ENCODE data around the gene MRPL51. TPM values are rescaled to one million over a fixed set of nuclear protein-coding genes. Genes with fewer than 3 reads are reported as not detected.

The MRPL51 gene
- polyA plus RNA-seq, 1 experiment = 53.4 TPM

- Histone ChIP-seq H3K4me3 (ENCODE audit: low read depth, low read length) (no peak overlapping the region), H3K36me3 (ENCODE audit: control insufficient read depth, insufficient read depth, low read length) (peaks cover 40% of the 10 kb centered on the region), H3K27me3 (ENCODE audit: control insufficient read depth, insufficient read depth, low read length) (no peaks in the 10 kb centered on the region)
- no peak for TF ChIP-seq CTCF (IDR thresholded peaks at IDR 0.05; ENCODE audit: insufficient read depth, low read depth, low read length)
- CTCF ChIA-PET = interaction anchor here (1.5 to 1.7 kb wide), 2 partner anchors 40 to 128 kb away, joined by 4 to 6 read pairs; no protein-coding TSS in a partner anchor
- DNase-seq (ENCODE audit: low read depth) = no peak
- POLR2A ChIA-PET = no interaction called here
These were observed 29.8 kb downstream of the MRPL51 start for GRCh38 chr12:6463216-6463615.

GRCh38 chr12:6462234-6462995, 30.6 kb downstream of the MRPL51 start:
- no peak for TF ChIP-seq CTCF (IDR thresholded peaks at IDR 0.05; ENCODE audit: insufficient read depth, low read depth, low read length)
- POLR2A ChIA-PET = no interaction called here
- Histone ChIP-seq H3K36me3 (ENCODE audit: control insufficient read depth, insufficient read depth, low read length) (peaks cover 42% of the 10 kb centered on the region), H3K4me3 (ENCODE audit: low read depth, low read length) (no peak overlapping the region), H3K27me3 (ENCODE audit: control insufficient read depth, insufficient read depth, low read length) (no peaks in the 10 kb centered on the region)
- CTCF ChIA-PET = interaction anchor here (1.5 to 2.0 kb wide), 3 partner anchors 38 to 127 kb away, joined by 4 to 10 read pairs (median 6); no protein-coding TSS in a partner anchor
- DNase-seq (ENCODE audit: low read depth) = no peak

- POLR2A ChIA-PET = interaction anchor here (0.8 kb wide), 1 partner anchor 88 kb away, joined by 5 read pairs; no protein-coding TSS in a partner anchor
- peaks cover 44% of the 10 kb centered on the region for H3K36me3 ChIP-seq (ENCODE audit: control insufficient read depth, insufficient read depth, low read length)
These were observed 31.4 kb downstream of the MRPL51 start for GRCh38 chr12:6461401-6462233.

GRCh38 chr12:6460751-6461371, 32.2 kb downstream of the MRPL51 start:
- no peak for DNase-seq (ENCODE audit: low read depth)
- no peak overlapping the region for H3K4me3 ChIP-seq (ENCODE audit: low read depth, low read length)
- no peaks in the 10 kb centered on the region for H3K27me3 ChIP-seq (ENCODE audit: control insufficient read depth, insufficient read depth, low read length)
- CTCF ChIA-PET = interaction anchor here (1.3 to 2.0 kb wide), 2 partner anchors 8 to 37 kb away, joined by 3 to 10 read pairs; no protein-coding TSS in a partner anchor
- TF ChIP-seq CTCF (IDR thresholded peaks at IDR 0.05; ENCODE audit: insufficient read depth, low read depth, low read length) = no peak
- peaks cover 44% of the 10 kb centered on the region for H3K36me3 ChIP-seq (ENCODE audit: control insufficient read depth, insufficient read depth, low read length)
- POLR2A ChIA-PET = interaction anchor here (0.8 kb wide), 1 partner anchor 88 kb away, joined by 5 read pairs; no protein-coding TSS in a partner anchor

More at GRCh38 chr12:6461401-6462233, 31.4 kb downstream of the MRPL51 start:
- no peak for TF ChIP-seq CTCF (IDR thresholded peaks at IDR 0.05; ENCODE audit: insufficient read depth, low read depth, low read length)
- Histone ChIP-seq H3K27me3 (ENCODE audit: control insufficient read depth, insufficient read depth, low read length) (no peaks in the 10 kb centered on the region), H3K4me3 (ENCODE audit: low read depth, low read length) (no peak overlapping the region)
- CTCF ChIA-PET = interaction anchor here (2.0 kb wide), 1 partner anchor 37 kb away, joined by 10 read pairs; no protein-coding TSS in a partner anchor
- no peak for DNase-seq (ENCODE audit: low read depth)
